ENCODE measurements around the gene HLF.

DNA sequence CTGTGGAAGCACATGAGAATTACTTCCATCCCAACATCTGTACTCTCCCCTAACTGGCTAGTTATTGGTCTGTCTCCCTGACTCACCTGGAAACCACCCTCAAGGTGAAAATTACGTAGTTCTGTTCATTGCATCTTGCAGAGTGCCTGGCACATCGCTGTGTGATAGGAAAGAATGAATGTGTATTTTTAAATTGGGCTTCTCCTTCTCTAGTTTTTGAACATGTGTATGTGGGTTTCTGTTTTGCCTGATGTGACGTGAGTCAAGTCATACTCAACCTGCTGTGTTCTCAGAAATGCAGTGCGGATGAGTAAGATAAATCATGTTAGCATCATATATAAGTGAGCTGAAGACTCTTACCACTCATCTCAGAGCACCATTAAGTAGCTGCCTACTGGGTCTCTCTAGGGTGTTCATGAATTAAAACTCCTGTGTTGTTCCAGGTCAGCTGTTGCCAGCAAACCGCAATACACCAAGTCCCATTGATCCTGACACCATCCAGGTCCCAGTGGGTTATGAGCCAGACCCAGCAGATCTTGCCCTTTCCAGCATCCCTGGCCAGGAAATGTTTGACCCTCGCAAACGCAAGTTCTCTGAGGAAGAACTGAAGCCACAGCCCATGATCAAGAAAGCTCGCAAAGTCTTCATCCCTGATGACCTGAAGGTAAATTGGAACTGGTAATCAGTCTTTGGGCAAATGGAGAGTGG lies 50.2 kb downstream of the HLF start:
- TF ChIP-seq, protein P1, sequence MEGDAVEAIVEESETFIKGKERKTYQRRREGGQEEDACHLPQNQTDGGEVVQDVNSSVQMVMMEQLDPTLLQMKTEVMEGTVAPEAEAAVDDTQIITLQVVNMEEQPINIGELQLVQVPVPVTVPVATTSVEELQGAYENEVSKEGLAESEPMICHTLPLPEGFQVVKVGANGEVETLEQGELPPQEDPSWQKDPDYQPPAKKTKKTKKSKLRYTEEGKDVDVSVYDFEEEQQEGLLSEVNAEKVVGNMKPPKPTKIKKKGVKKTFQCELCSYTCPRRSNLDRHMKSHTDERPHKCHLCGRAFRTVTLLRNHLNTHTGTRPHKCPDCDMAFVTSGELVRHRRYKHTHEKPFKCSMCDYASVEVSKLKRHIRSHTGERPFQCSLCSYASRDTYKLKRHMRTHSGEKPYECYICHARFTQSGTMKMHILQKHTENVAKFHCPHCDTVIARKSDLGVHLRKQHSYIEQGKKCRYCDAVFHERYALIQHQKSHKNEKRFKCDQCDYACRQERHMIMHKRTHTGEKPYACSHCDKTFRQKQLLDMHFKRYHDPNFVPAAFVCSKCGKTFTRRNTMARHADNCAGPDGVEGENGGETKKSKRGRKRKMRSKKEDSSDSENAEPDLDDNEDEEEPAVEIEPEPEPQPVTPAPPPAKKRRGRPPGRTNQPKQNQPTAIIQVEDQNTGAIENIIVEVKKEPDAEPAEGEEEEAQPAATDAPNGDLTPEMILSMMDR (IDR thresholded peaks at IDR 0.05), result no peak
- TF ChIP-seq POLR2A (IDR thresholded peaks at IDR 0.05; ENCODE audit: low read depth) (no peak), POLR2AphosphoS5 (IDR thresholded peaks at IDR 0.05) (no peak), EP300 (IDR thresholded peaks at IDR 0.05) (no peak)
